CD4-positive, alpha-beta T cell treated with Interleukin-17A for 4 hours (primary cell): ENCODE measurements around the gene GPRIN2.
"Not testable (repeated sequence)": the region's sequence is repeated elsewhere in the genome, so short reads cannot be mapped to it uniquely, and the experiment has no call there.

ENCODE experiments used
- DNase-seq: peaks from one replicate; pipeline ENCODE4 v3.0.0-alpha.2; 2020; ENCODE audit warnings: mixed read lengths

GPRIN2 gene

DNA sequence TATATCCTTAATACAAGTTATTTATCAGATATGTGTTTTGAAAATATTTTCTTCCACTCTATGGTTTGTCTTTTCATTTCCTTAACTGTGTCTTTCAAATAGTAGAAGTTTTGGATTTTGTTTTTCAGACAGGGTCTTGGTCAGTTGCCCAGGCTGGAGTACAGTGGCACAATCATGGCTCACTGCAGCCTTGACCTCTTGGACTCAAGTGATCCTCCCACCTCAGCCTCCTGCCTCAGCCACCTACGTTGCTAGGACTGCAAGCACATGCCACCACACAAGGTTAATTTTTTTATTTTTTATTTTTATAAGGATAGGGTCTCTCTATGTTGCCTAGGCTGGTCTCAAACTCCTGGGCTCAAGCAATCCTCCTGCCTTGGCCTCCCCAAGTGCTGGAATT lies 24.2 kb downstream of the GPRIN2 start:
- DNase-seq = not testable (repeated sequence)

DNA sequence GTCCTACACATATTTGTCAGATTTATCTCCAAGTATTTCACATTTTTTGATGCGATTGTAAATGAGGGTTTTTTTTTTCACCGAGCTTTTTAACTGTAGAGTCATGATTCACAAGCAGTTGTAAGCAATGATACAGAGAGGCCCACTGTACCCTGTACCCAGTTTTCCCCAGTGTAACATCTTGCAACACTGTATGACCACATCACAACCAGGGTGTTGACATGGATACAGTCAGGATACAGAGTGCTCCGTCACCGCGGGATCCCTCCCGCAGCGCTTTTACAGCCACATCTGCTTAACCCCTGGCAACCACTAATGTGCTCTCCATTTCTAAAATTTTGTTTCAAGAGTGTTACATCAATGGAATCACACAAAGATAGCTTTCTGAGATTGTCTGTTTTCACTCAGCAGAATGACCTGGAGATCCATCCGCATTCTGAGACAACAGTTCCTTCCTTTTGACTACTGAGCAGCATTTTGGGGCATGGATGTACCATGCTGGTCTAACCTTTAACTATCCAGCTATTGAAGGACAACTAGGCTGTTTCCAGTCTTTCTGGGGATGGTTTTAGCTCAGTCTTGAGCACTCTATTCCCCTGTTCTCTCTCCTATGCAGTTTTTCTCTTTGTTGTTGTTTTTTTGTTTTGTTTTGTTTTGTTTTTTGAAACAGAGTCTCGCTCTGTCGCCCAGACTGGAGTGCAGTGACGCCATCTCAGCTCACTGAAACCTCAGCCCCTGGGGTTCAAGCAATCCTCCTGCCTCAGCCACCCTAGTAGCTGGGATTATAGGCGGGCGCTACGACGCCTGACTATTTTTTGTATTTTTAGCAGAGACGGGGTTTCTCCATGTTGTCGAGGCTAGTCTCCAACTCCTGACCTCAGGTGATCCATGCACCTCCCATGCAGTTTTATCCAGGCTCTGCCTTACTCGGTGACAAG lies 25.9 kb downstream of the GPRIN2 start:
- no peak for DNase-seq

DNA sequence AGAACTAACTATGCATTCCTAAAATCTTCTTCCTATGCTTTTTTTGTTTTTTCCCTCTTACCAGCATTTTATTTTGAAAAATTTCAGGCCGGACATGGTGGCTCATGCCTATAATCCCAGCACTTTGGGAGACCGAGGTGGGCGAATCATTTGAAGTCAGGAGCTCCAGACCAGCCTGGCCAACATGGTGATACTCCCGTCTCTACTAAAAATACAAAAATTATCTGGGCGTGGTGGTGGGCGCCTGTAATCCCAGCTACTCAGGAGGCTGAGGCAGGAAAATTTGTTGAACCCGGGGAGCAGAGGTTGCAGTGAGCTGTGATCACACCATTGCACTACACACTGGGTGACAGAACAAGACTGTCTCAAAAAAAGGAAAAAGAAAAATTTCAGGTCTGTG lies 26.7 kb downstream of the GPRIN2 start:
- DNase-seq = not testable (repeated sequence)

DNA sequence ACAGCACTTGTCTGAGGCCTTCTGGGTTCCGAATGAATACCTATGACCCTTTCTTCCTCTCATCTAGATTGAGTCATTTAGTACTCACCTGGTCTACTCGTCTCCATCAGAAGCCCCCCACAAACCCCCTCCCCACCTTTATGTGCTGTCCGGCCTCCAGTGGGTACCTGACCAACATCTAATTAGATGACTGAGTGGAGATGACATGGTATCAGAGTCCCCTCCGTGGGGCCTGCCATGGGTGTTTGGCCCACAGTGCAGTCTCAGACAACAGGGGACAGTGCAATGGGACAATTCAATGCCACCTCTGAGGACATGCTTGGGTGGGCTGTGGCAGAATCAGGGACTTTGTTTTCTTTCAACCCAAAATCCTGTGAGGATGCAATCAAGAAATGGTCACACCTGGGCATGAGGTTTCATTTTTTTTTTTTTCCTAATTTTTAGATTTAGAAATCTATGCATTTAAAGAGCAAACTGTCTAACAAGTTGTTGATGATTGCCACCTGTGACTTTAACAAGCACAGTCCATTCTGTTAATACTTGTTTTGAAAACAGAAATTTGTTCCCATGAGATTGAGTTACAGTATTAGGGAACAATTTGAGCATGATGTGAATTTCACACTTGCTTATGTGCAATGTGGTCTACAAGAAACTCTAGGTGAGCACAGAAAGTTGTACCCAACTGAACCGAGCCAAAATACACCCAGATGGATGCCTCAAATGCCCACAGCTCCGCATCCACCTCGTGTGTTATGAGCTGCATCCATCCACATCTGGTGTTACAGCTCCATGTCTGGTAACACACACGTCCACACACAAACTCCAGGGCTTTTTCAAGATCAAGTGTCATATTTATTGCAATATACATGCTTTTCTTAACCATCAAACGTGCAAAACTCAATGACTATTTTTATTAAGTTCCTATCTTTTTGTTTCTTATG lies 27.5 kb downstream of the GPRIN2 start:
- no peak for DNase-seq

DNA sequence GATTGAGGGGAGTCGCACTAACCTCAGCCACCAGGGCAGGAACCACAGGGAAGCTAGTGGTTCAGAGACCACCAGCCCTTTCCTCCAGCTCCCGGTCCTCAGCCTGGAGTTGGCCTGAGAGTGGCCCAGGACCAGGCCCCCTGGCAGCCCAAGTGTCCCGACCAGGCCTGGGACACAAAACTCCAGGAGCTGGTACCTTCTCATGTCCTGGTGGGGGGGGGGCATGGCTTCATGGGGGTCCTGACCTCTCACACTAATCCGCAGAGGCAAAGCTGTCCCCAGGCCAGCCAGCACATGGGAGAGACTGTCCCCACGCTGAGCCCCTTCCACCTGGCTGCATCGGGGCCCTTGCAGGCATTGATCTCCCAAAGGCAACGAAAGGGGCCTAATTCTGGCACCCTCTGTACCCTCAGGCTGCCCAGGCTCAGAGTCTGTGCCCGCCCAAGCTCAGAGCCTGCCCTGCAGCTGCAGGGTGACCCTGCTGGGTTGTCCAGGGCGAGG lies 28.2 kb downstream of the GPRIN2 start:
- DNase-seq = no peak

DNA sequence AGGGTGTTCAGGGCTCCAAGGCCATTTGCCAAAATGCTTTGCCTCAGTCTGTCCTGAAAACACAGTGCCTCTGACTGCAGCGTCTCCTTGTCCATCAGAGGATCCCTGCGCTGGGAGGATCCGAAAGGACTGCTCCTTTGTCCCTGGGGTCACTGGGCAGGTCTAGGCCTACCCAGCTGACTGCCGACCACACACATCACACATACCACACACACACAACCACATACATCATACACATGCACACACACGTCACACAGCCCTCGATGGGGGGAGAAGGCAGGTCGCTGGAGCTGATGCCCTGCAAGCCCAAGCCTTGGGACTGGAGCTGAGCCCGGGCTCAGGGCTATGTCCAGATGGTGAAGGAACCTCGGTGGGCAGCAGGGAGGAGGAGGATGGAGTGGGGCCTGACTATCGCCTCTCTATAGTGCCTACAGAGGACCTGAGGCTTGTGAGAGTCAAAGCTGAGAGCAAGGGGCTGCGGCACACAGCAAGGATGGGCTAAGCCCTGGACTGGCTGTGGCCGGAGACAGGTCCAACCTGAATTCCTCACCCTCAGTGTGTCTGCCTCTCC lies 29.1 kb downstream of the GPRIN2 start:
- no peak for DNase-seq

DNA sequence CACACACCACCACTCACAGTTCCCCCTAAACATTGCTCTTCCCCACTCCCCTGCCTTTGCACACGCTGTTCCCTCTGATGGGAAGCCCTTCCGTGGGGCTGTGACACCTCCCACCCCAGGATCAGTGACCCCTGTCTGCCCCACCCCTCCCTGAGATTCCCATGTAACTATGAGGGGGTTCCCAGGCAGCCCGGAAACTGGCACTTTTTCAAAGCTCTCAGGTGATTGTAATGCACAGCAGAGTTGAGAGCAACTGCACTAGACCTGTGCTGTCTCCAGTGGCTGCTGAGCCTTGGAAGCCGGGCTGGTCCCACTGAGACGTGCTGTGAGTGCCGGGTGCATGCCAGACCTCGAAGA lies 29.8 kb downstream of the GPRIN2 start:
- DNase-seq = no peak

DNA sequence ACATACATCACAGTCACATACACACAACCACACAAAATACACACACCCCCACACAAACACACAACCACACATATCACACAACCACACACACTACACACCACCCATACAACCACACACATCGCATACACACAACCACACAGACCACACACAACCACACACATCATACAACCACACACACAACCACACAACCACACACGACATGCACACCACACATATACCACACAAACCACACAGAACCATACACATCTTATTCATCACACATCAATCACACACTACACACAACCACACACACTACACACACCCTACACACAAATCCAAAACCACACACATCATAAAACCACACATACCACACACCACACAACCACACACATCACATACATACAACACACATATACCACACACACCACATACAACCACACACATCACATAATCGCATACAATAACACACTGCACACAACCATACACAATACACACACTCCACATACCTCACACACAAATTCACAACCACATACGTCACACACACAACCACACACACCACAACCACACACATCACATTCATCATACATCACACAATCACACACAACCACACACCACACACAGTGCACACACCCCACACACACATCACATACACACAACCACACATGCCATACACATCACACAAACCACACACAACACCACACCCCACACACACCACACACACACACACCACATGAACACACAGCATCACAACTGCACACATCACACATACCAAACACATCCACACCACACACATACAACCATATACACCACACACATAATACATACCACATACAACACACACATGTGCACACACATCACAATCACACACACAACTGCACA lies 30.4 kb downstream of the GPRIN2 start:
- no peak for DNase-seq

DNA sequence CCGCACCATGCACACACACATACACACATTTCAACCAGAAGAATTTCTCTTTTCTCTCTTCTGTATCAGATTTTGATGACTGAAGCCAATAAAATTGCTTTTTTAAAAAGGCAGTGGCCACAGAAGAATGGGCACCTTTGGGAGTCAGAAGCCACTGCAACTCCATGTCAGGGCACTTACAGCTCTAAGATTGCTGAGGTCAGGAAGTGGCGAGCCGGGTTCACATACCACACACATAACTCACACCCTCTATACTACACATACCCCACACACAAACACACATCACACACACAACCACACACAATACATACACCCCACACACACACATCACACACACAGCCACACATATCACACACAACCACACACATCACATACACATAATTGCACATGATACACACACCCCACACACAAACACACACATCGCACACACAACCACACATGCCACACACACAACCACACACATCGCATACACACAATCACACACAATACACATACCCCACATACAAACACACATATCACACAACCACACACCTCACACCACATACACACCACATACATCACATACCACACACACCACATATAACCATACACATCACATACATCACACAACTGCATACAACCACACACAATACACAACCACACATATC lies 31.2 kb downstream of the GPRIN2 start:
- DNase-seq = no peak

DNA sequence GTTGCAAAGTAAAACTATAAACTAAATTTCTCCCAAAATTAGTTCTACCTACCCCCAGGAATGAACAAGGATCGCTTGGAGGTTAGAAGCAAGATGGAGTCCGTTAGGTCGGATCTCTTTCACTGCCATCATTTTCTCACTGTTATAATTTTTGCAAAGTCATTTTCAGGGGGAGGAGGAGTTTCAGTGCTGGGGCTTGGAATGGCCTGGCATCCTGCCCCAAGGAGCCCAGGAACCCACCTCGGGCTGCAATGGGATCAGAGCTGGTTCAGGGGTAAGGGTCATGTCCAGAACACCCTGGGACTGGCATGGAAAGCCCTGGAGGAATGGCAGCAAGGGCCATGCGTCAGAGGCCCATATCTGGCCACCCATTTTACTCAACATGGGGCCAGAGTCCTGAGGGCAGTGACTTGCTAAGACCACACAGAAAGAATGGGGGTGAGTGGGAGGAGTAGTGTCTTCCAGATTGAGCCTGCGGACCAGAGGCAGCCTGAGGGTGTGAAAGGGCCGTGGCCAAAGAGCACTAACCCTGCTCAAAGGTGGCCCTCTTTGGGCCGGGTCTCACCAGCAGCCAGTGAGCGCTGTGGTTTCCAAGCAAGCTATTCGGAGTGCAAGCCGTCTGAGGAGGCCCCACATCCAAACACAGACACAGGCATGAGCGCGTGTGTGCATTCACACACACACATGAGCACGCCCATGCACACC lies 31.8 kb downstream of the GPRIN2 start:
- DNase-seq = no peak

DNA sequence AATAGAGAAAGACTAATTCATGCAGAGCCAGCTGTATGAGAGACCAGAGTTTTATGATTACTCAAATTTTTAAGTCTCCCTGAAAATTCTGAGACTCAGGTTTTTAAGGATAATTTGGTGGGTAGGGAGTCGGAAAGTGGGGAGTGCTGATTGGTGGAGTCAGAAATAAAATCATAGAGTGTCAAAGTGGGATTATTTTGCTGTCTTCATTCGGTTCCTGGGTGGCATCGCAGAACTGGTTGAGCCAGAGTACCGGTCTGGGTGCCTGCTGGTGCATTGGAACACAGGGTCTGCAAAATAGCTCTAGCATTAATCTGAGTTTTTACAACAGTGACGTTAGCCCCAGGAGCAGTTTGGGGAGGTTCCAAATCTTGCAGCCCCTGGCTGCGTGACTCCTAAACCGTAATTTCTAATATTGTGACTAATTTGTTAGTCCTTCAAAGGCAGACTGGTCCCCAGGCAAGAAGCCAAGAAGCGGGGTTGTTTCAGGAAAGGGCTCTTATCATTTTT lies 32.4 kb downstream of the GPRIN2 start:
- no peak for DNase-seq

DNA sequence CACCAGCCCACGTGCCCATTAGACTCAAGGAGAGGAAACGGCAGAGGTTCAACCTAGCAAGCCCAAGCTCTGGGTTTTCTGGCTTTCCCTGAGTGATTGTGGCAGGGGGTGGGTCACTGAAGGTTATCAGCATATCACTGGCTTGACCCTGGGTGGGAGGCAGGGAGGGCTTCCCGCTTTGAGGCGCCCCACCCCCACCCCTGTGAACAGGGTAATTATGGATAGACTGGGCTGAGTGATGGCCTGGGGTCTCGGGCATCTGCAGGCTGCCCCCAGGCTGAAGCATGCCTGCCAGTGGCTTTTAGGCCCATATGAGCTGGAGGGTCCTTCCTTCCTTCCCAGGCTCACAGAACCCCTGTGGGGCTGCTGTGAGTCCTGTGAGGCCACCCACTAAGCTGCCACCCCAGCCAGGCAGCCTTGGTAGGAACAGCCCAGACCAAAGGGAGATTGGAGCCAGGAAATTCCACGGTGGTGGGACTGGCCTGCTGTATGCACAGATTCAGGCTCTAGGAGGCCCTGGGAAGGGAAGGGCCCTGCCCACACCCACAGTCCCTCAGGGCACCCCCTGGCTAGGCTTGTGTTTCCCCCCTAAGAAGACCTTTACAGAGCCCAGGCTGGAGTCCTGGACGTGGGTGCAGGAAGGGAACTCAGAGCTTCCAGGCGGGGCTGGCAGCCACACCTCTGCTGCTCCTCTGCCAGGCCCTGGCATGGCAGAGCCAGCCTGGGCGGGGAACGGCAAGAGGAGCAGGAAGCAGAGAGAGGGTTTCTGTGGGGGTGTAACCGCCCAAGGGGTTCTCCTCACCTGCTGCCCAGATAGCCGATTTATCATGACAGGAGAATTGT lies 33.1 kb downstream of the GPRIN2 start:
- DNase-seq = no peak

DNA sequence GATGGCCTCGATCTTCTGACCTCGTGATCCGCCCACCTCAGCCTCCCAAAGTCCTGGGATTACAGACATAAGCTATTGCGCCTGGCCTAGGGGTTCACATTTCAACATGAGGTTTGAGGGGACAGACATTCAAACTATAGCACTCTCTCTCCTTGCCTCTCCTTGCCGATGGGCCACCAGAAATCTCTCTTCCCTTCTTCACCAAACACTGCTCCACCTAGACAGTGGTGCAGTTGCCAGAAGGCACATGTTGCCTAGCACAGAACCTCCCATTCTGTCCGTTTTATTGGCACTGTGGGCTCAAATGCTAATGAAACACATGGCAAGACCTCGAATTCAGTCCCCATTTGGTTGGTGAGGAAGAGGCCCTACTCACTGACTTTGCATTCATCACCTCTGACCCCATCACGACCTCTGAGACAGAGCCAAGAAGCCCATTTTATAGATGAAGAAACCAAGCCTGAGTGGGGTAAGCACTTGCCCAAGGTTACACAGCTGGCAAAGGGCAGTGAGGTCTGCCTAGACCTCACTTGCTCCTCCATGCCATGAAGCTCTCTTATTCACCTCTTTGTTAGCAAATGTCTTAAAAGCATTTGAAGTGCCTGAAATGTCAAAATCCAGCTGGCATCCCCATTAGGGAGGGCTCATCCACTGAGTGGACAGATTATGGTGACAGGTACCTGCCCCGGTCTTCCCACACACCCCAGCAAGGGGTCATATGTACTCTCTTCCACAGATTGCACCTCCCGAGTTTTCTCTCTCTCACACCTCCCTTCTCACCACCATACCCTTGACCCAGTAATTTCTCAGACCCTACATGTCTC lies 34.0 kb downstream of the GPRIN2 start:
- no peak for DNase-seq

DNA sequence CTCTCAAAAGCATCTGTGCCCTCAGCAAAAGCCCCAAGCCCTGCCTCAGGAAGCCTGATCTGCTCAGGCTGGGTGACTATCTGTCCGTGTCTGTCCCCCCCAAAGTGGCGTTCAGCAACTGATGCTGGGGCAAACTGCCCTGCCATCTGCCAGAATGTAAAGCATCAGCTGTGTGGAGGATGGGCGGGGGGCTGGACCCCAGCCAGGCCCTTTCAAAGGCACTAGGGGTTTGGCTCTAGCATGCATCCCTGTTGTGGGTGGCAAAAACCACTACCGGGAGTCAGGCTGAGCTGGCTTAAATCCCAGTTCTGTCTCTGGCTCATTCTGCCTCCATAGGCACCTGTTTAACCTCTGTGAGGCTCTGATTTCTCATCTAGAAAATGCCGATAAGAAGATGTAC lies 35.5 kb downstream of the GPRIN2 start:
- no peak for DNase-seq

DNA sequence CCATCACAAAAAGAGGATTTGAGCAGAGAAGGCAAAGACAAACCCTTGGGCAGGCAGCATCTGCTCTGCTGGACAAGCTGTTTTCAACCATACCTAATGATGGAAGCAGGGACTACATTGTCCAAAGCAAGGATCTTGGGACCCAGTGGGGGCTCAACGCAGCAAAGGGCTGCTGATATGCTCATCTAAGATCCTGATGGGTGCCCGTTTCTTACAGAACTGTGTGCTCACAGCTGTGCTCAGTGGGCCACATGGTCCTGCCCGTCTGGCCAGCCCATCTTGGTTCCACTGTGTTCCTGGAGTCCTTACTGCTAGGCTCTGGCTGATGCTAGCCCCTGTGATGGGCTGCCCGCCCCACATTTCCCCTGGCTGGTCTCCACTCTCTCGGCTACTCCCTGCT lies 36.1 kb downstream of the GPRIN2 start:
- no peak for DNase-seq

DNA sequence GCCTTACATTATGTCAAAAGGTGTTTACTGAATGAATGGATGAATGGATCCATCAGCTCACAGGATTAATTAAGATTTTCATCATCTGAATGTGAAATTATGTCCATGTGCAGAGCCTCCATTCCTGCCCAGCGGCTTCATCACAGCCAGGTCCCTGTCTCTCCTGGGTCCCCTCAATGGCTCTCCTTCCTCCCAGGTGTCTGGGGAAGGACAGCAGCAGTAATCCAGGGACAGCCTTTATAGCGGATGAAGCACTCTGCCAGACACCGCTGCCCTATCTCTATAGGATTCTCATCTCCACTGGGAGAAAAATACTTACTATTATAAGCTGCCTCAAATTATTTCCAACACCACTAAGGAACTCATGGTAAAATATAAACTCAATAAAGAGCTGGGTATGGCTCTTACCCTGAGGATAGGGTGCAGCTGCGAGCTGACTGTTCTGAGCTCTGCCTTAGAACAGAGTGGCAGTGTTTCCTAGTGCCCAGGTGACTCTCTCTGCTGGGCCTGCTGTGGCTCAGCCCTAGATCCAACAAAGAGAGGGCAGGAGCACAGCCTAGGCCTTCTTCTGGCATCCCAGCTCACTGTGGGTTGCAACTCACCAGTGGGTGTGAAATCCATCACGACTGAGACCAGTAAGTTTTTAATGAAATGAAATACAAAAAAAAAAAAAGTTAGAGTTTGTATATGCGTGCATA lies 38.3 kb downstream of the GPRIN2 start:
- no peak for DNase-seq

DNA sequence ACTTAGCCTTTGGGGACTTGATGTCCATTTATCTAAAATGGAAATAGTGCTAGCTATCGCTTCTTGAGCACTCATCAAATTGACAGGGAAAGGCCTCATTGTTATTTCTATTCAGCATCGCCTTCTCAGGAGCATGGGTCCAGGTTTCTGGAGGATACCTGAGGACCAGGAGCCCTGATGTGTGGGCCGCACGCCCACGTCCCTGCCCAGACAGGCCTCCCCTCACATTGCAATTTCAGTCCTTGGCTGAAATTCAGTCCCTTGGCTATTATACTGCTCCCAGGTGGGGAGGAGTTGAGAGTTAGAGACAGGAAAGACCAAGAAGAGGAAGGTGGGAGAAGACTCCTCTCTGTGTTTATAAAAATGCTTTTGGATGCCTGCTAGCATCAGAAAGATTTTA lies 38.9 kb downstream of the GPRIN2 start:
- DNase-seq = no peak
